Activated CD8-positive, alpha-beta T cell treated with anti-CD3 and anti-CD28 coated beads for 36 hours (primary cell): ENCODE measurements around the gene PRRT1B. TPM values are rescaled to one million over a fixed set of nuclear protein-coding genes. Genes with fewer than 3 reads are reported as not detected.

ENCODE experiments used
- ATAC-seq: fragments of 200-7000 bp; cut with Tn5 transposase; one replicate; pipeline ENCODE4 v1.10.0; 2021; ENCODE audit warnings: mild to moderate bottlenecking, moderate library complexity
- CTCF ChIA-PET: fragments of 350-600 bp; sonication (Branson Sonifier 250); formaldehyde crosslinking; loops from one replicate; lab custom pipeline; 2021; ENCODE audit warnings: antibody characterized with exemption; lab: Charles Lee
- POLR2A ChIA-PET: fragments of 350-600 bp; sonication (Branson Sonifier 250); formaldehyde crosslinking; loops from one replicate; lab custom pipeline; 2021; ENCODE audit warnings: antibody characterized with exemption; lab: Charles Lee
- DNase-seq: peaks from one replicate; pipeline ENCODE4 v3.0.0-alpha.2; 2020
- H3K27ac Mint-ChIP-seq: one replicate; pipeline ENCODE4 v1.8.0; 2021; ENCODE audit warnings: mild to moderate bottlenecking, mixed read lengths
- H3K27me3 Mint-ChIP-seq: one replicate; pipeline ENCODE4 v1.8.0; 2021; ENCODE audit warnings: mixed read lengths
- H3K36me3 Mint-ChIP-seq: one replicate; pipeline ENCODE4 v1.8.0; 2021; ENCODE audit warnings: low read depth, mixed read lengths
- H3K4me1 Mint-ChIP-seq: one replicate; pipeline ENCODE4 v1.8.0; 2021; ENCODE audit warnings: low read depth, mixed read lengths
- H3K4me3 Mint-ChIP-seq: one replicate; pipeline ENCODE4 v1.8.0; 2021; ENCODE audit warnings: mild to moderate bottlenecking, moderate library complexity, mixed read lengths
- H3K9me3 Mint-ChIP-seq: one replicate; pipeline ENCODE4 v1.8.0; 2021; ENCODE audit warnings: mixed read lengths
- CTCF ChIP-seq: fragments of 200-600 bp; IDR thresholded peaks from one replicate; pipeline ENCODE4 v1.8.0; 2022; ENCODE audit warnings: antibody characterized with exemption, mild to moderate bottlenecking
- intact Hi-C: fragments of 100-400 bp; cut with micrococcal nuclease; formaldehyde crosslinking; loops from one replicate; pipeline ENCODE4 v1.10.0; 2022
- total RNA-seq, 2 experiments: library from RNA; stranded (reverse); gene quantifications; one replicate each; pipeline ENCODE4 v1.2.3, GENCODE V29; 2021

The PRRT1B gene
- total RNA-seq, 2 experiments from 2014 or later: not detected

- CTCF ChIA-PET: no interaction called here
- no peak for TF ChIP-seq CTCF
- H3K4me1 Mint-ChIP-seq: no peaks in the 10 kb centered on the region
- intact Hi-C loops: no loop called here
- H3K9me3 Mint-ChIP-seq: no peaks in the 10 kb centered on the region
- POLR2A ChIA-PET: no interaction called here
- ATAC-seq (no peak), DNase-seq (no peak)
- no peak overlapping the region for H3K4me3 Mint-ChIP-seq
- no peaks in the 10 kb centered on the region for H3K27me3 Mint-ChIP-seq
- no peak overlapping the region for H3K27ac Mint-ChIP-seq
- peaks cover 4% of the 10 kb centered on the region for H3K36me3 Mint-ChIP-seq
Observed at GRCh38 chr9:131608493-131609037, 63.2 kb downstream of the PRRT1B start.

Other genes with a start within 250 kb of the PRRT1B start
- gene PRRC2B, start 151.4 kb upstream of the PRRT1B start, total RNA-seq: 100 to 1,000 TPM; 134 to 141 TPM
- 10 to 100 TPM; 30.2 to 35.9 TPM for gene POMT1, start 42.6 kb upstream of the PRRT1B start, total RNA-seq
- gene UCK1, start 14.3 kb upstream of the PRRT1B start, total RNA-seq: 10 to 100 TPM; 16.7 to 22.1 TPM
- gene RAPGEF1, start 194.6 kb downstream of the PRRT1B start, total RNA-seq: 10 to 100 TPM; 84.5 to 85.2 TPM